T-helper 17 cell (primary cell): ENCODE results near the gene C1orf50. TPM values are rescaled to one million over a fixed set of nuclear protein-coding genes. Genes with fewer than 3 reads are reported as not detected.
A peak's percentile ranks its signal among the peaks of the same experiment; 100 is the strongest.
"Not testable (repeated sequence)": the region's sequence is repeated elsewhere in the genome, so short reads cannot be mapped to it uniquely, and the experiment has no call there.

Experiments used
- ATAC-seq: fragments of 150-1000 bp; cut with Tn5 transposase; 2 replicates; pipeline ENCODE4 v1.10.0; 2021; ENCODE audit warnings: mild to moderate bottlenecking, moderate library complexity
- DNase-seq, 3 donors: peaks; one replicate each; pipeline versions ENCODE4 v3.0.0 to v3.0.0-alpha.2; 2020 to 2021
- H3K9me3 ChIP-seq: one replicate; pipeline ENCODE4 v1.7.0; 2013; ENCODE audit warnings: low read length, mild to moderate bottlenecking; ENCODE audit not compliant: control insufficient read depth, poor library complexity, severe bottlenecking
- H3K27ac Mint-ChIP-seq: one replicate; pipeline ENCODE4 v1.8.0; 2022; ENCODE audit warnings: mild to moderate bottlenecking, moderate library complexity, mixed read lengths
- H3K27me3 Mint-ChIP-seq: one replicate; pipeline ENCODE4 v1.8.0; 2022; ENCODE audit warnings: mixed read lengths
- H3K36me3 Mint-ChIP-seq: one replicate; pipeline ENCODE4 v1.8.0; 2022; ENCODE audit warnings: low read depth, mixed read lengths
- H3K4me1 Mint-ChIP-seq: one replicate; pipeline ENCODE4 v1.8.0; 2022; ENCODE audit warnings: mild to moderate bottlenecking, mixed read lengths
- H3K4me3 Mint-ChIP-seq: one replicate; pipeline ENCODE4 v1.8.0; 2022; ENCODE audit warnings: mild to moderate bottlenecking, moderate library complexity, mixed read lengths
- total RNA-seq, 4 donors: library from RNA in 2 of 4; stranded (reverse) in 2 of 4; gene quantifications; one replicate each; pipeline ENCODE4 v1.2.3 and lab custom pipeline; 2022 to 2026

The C1orf50 gene
- total RNA-seq, 2 donors from 2014 or later = 14.8 to 15.5 TPM

DNA sequence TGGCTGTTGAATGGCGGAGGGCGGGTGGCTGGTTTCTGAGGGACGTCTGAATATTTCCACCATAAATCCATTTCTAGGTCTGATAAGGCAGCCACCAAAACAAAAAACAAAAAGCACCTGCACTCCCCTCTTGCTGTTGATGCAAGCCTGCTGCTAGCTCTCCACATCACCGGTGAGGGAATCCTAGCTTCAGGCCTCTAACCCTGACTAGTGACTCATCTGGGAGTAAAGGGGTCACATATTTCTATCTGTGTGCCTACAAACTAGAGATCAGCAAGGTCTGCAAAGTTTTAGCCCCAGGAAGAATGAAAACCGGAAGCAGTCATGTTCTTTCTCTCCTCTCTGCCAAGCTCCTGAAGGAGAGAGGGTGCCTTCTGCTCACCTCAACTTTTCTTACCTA lies 39.5 kb downstream of the C1orf50 start:
- DNase-seq (no peak), ATAC-seq (no peak)
- H3K27ac Mint-ChIP-seq = peak overlapping the region; percentile 16
- H3K9me3 ChIP-seq = no peaks in the 10 kb centered on the region
- H3K36me3 Mint-ChIP-seq = peaks cover 4% of the 10 kb centered on the region
- H3K27me3 Mint-ChIP-seq = no peaks in the 10 kb centered on the region
- no peak overlapping the region for H3K4me3 Mint-ChIP-seq
- H3K4me1 Mint-ChIP-seq = peaks cover 8% of the 10 kb centered on the region

DNA sequence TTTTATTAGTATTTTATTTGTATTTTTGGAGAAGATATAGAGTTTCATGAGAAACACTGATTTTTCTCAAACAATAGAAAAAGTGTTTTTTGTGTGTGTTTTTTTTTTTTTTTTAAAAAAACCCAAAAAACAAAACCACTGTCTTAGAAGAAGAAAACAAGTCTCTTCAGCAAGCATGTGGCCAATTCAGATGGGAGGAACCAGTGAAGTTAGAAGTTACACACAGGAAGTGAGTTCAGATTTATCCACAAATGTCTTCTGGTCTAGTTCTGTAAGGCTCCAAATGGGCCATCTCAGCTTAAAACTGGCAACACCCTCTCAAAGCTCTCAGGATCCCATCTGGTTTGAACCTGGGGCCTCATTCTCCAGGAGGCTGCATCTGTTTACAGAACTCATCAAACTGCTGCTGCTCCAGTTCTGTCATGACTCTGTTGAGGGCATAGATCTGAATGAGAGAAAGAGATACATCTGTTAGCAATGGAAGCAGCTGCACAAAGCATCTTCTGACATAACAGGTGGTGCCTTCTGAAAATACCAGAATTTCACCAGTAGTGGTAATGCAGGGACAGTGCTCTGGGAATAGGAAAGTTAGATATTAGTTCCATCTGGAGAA lies 40.1 kb downstream of the C1orf50 start:
- ATAC-seq = no peak
- H3K27ac Mint-ChIP-seq = peak overlapping the region; percentile 56

DNA sequence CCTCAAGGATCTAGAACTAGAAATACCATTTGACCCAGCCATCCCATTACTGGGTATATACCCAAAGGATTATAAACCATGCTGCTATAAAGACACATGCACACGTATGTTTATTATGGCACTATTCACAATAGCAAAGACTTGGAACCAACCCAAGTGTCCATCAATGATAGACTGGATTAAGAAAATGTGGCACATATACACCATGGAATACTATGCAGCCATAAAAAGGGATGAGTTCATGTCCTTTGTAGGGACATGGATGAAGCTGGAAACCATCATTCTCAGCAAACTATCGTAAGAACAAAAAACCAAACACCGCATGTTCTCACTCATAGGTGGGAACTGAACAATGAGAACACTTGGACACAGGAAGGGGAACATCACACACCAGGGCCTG lies 47.8 kb downstream of the C1orf50 start:
- not testable (repeated sequence) for ATAC-seq

More for the DNA sequence above, 40.1 kb downstream of the C1orf50 start:
- H3K4me1 Mint-ChIP-seq = peaks cover 8% of the 10 kb centered on the region
- no peak for DNase-seq
- no peak overlapping the region for H3K4me3 Mint-ChIP-seq
- no peaks in the 10 kb centered on the region for H3K27me3 Mint-ChIP-seq
- H3K36me3 Mint-ChIP-seq = peaks cover 5% of the 10 kb centered on the region
- no peaks in the 10 kb centered on the region for H3K9me3 ChIP-seq

DNA sequence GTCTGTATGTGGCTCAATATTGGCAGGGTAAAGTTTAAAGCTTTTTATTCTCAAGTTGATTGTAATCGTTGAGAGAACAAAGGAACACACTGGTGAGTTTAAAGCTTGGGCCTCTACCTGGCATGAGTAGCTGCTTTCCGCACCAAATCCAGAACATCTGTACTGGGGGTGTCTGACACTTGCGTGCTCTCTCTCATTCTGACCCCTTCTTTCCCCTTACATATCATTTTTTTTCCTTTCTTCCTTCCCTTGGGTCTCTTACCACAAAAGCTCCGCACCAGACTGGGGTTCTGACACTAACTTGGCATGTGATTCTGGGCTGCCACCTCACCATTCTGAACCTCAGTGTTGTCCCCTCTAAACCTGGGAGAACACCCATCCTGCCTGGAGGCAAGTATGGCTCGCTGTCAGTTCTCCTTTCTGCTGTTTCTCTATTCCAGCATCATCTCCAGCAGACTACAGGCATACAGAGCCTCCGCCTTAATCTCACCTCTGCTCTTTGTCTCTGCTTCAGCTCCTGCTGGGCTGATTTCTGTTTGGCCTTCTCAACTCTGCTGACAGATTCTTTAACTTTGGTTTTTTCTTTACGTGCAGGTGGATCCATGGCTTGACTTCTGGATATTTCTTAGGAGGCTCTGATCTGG lies 49.0 kb downstream of the C1orf50 start:
- peak; percentile 0 for ATAC-seq
- Mint-ChIP-seq H3K4me1 (peaks cover 24% of the 10 kb centered on the region), H3K4me3 (peak overlapping the region; percentile 89), H3K27ac (peak overlapping the region; percentile 98), H3K36me3 (peaks cover 5% of the 10 kb centered on the region), H3K27me3 (no peaks in the 10 kb centered on the region)
- no peak for DNase-seq
- no peaks in the 10 kb centered on the region for H3K9me3 ChIP-seq

More for the DNA sequence above, 47.8 kb downstream of the C1orf50 start:
- not testable (repeated sequence) for H3K9me3 ChIP-seq, H3K27ac Mint-ChIP-seq, H3K27me3 Mint-ChIP-seq, H3K4me3 Mint-ChIP-seq, H3K36me3 Mint-ChIP-seq, DNase-seq
- peaks cover 19% of the 10 kb centered on the region for H3K4me1 Mint-ChIP-seq

DNA sequence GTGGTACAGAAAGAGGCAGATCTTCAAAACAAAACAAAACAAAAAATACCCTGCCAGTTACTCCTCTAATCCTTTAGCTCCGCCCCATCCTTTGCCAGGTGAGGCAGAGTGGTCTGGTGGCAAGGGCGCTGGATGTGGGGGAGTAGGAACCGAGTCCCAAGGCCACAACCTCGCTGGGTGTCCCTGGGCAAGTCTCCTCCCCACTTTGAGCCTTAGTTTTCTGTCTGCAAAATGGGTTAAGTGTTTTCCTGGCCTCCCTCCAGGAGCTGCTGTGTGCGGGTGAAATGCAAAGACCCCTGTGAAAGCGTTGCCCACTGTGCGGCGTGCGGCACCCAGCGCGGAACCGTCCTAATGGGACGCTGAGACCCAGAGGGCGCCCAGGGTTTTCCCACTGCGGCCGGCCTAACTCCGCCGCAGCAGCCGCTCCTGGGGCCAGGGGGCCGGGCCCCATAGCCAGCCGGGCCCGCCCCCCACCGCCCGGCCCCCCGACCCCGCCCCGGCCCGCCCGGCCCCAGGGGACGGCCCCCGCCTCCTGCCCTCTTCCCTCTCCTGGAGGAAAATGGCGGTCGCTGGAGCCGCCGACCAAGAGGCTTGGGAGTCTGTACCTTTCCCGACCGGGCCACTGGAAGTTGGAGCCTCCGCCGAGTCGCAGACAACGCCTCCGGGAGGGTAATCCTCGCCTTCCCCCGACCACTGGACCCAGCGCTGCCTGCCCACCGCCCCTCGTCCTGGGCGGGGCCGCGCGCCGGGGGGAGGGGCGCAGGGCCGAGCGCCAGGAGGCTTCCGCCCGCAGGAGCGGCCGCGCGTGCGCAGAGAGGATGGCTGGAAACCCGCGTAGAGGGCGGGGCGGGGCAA lies 49.8 kb downstream of the C1orf50 start, which contains the start of the genes ERMAP and SVBP:
TSS of gene ERMAP (plus strand) at position 538 of the 855 bp plus-strand sequence. CDS start 13,327 bp downstream, outside the sequence.
TSS of gene SVBP (minus strand) at position 813 of the 855 bp plus-strand sequence. CDS start 853 bp downstream, outside the sequence.
- H3K27me3 Mint-ChIP-seq = no peaks in the 10 kb centered on the region
- DNase-seq (peak; percentile 93 to 98 (median 95)), ATAC-seq (peak; percentile 88)
- peaks cover 3% of the 10 kb centered on the region for H3K36me3 Mint-ChIP-seq
- H3K4me1 Mint-ChIP-seq = peaks cover 24% of the 10 kb centered on the region
- H3K27ac Mint-ChIP-seq = peak within 1 kb of the TSS; percentile 98
- peak within 1 kb of the TSS; percentile 89 for H3K4me3 Mint-ChIP-seq
- no peaks in the 10 kb centered on the region for H3K9me3 ChIP-seq

DNA sequence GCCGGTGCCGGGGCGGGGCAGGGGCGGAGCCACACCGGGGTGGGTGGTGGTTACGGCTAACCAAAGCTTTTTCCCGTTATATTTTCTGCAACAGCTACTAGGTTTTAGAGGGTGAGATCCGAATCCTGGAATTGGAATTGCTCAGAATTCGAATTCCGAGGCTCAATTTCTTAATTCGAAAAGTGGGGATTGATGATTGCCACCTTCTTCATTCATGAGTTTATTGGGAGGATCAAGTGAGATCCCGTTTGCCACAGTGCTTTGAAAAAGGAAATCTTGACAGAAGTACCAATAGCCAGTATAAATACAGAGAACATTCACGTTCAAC lies 50.4 kb downstream of the C1orf50 start:
- DNase-seq (no peak), ATAC-seq (no peak)
- no peaks in the 10 kb centered on the region for H3K9me3 ChIP-seq
- peaks cover 24% of the 10 kb centered on the region for H3K4me1 Mint-ChIP-seq
- H3K36me3 Mint-ChIP-seq = peaks cover 3% of the 10 kb centered on the region
- peak overlapping the region; percentile 89 for H3K4me3 Mint-ChIP-seq
- no peak overlapping the region for H3K27ac Mint-ChIP-seq
- H3K27me3 Mint-ChIP-seq = no peaks in the 10 kb centered on the region

DNA sequence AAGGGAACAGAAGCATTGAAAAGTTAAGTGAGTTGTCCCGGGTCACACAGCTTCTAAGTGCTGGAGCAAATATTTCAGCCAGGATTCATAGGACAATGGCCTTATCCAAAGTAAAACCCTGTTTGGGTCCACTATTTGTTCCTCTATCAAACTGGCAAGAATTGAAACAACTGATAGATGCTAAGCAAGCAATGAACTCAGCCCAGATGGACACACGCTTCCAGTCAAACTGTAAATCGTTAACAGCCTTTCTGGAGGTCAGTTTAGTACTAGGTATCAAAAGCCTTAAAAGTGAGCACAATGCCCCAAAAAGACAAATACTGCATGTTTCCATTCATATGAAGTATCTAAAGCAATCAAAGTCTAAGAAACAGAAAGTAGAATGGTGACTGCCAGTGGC lies 50.9 kb downstream of the C1orf50 start:
- no peak for ATAC-seq
- no peaks in the 10 kb centered on the region for H3K9me3 ChIP-seq
- Mint-ChIP-seq H3K36me3 (peaks cover 3% of the 10 kb centered on the region), H3K4me3 (no peak overlapping the region), H3K4me1 (peaks cover 24% of the 10 kb centered on the region), H3K27ac (no peak overlapping the region), H3K27me3 (no peaks in the 10 kb centered on the region)
- no peak for DNase-seq

DNA sequence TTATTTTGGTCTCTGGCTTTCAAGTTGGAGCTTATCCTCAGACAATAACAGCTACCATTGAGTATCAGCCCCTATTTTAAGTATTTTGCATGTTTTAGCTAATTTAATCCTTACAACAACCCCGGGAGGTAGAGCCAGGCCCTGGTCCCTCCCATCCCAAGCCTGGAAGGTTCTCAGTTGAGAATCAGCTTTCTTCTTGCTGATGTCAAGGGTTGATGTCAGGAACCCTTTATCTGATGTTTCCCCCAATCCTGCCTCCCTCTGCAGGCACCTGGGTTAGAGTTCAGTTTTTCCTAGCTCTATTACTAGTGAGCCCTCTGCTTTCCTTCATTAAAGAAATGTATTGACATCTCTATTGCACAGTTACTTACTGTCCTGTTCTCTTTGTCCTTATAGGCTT lies 53.8 kb downstream of the C1orf50 start:
- ATAC-seq (no peak), DNase-seq (no peak)
- no peaks in the 10 kb centered on the region for H3K9me3 ChIP-seq
- Mint-ChIP-seq H3K27ac (no peak overlapping the region), H3K36me3 (peaks cover 3% of the 10 kb centered on the region), H3K27me3 (no peaks in the 10 kb centered on the region), H3K4me1 (peaks cover 24% of the 10 kb centered on the region), H3K4me3 (no peak overlapping the region)

DNA sequence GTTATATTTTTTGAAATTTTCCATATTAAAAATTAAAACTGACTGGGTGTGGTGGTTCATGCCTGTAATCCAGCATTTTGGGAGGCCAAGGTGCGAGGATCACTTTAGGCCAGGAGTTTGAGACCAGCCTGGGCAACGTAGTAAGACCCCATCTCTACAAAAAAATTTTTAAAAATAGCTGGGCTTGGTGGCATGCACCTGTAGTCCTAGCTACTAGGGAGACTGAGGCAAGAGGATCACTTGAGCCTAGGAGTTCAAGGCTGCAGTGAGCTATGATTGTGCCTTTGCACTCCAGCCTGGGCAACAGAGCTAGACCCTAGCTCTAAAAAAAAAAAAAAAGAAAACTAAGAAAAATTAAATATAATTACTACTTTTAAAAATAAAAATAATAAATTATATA lies 54.6 kb downstream of the C1orf50 start:
- DNase-seq (no peak), ATAC-seq (no peak)
- no peaks in the 10 kb centered on the region for H3K27me3 Mint-ChIP-seq
- no peak overlapping the region for H3K27ac Mint-ChIP-seq
- no peak overlapping the region for H3K4me3 Mint-ChIP-seq
- peaks cover 3% of the 10 kb centered on the region for H3K36me3 Mint-ChIP-seq
- H3K4me1 Mint-ChIP-seq = peaks cover 15% of the 10 kb centered on the region
- H3K9me3 ChIP-seq = no peaks in the 10 kb centered on the region

DNA sequence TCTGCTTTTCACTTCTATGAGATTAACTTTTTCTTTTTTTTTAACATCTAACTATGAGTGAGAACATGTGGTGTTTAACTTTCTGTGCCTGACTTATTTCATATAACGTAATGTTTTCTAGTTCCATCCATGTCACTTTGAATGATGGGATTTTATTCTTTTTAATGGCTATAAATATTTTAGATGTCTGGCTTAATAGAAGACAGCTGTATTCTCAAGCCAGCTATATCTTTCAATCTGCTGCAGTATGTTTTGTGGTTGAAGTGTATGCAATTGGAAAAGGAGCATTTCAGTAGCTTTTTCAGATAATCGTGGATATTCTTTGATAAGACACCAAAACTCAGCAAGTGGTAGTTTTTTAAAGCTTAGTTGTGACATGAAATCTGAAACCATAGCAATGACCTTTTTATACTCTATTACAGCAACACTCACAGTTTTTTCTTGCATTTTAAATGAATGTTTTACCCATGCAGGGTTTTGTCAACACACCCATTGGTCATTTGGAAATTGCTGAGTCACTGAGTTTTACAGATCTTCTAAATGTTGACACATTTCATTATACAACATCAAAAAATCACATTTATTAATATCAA lies 55.8 kb downstream of the C1orf50 start:
- no peaks in the 10 kb centered on the region for H3K9me3 ChIP-seq
- Mint-ChIP-seq H3K36me3 (peaks cover 3% of the 10 kb centered on the region), H3K4me3 (no peak overlapping the region), H3K27me3 (no peaks in the 10 kb centered on the region), H3K4me1 (peaks cover 12% of the 10 kb centered on the region), H3K27ac (no peak overlapping the region)
- ATAC-seq = no peak
- DNase-seq = no peak

DNA sequence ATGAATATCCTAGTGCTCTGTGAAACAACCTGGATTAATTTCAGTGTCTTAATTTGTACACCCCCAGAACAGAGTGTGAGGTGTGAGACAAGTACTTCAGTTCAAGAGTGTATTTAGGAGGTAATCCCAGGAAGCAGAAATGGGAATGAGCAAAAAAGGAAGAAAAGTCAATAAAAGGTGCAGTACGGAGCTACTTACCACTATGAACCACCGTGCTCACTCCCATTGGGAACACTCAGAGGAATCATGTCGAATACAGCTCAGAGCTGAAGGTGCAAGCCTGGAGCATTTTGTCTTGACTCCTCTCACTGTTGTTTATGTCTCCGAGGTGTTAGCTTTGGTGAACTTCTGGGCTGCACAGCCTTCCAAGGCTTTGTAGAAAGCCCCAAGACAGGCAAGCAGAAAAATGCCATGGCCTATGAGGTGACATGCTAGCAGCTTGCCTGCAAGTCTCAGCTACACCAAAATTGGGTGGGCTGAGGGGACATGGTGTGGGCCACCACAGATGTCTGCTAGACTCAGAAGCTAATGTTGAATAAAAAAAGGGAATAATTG lies 57.5 kb downstream of the C1orf50 start:
- ATAC-seq (no peak), DNase-seq (no peak)
- no peaks in the 10 kb centered on the region for H3K36me3 Mint-ChIP-seq

DNA sequence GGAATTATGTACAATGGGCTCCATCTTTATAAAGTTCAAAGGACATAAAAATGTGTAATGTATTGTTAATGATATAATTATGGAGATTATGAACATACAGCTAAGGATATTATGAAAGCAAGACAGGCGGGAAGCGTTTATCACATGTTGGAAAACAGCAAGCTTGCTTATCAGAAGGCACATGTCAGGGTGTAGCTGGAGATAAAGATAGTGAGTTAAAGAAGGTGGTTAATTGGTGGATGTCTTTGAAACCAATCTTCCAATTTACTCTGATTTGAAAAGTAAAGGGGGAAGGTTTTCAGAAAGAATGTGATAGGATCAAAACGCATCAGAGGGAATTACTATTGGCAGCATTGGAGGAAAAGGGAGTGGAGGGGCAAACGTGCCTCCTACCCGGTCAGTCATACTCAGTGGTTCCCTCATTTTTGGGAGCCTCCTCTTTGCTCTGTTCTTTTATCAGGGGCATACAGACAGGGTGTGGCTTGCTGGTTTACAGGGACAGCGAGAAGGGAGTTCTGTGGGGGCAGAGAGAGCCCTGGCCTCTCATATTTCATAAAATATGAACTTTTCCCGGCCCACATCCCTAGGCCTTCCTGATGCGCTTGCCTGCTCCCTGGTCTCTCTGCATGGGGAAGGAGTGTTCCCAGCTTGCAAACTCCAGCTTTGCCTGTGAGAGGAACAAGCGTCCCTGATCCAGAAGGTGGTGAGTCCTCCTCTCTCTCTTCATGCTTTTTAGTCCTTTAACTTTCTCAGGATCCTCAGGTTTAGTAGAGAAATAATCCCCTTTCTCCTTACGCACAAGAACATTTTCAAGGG lies 58.2 kb downstream of the C1orf50 start:
- no peaks in the 10 kb centered on the region for H3K27me3 Mint-ChIP-seq
- no peaks in the 10 kb centered on the region for H3K9me3 ChIP-seq
- no peak for ATAC-seq
- no peaks in the 10 kb centered on the region for H3K36me3 Mint-ChIP-seq
- H3K27ac Mint-ChIP-seq = peak overlapping the region; percentile 49
- no peak for DNase-seq
- peaks cover 5% of the 10 kb centered on the region for H3K4me1 Mint-ChIP-seq
- no peak overlapping the region for H3K4me3 Mint-ChIP-seq

More for the DNA sequence above, 57.5 kb downstream of the C1orf50 start:
- no peaks in the 10 kb centered on the region for H3K27me3 Mint-ChIP-seq
- H3K9me3 ChIP-seq = no peaks in the 10 kb centered on the region
- no peak overlapping the region for H3K4me3 Mint-ChIP-seq
- peak overlapping the region; percentile 49 for H3K27ac Mint-ChIP-seq
- H3K4me1 Mint-ChIP-seq = peaks cover 7% of the 10 kb centered on the region
